ENCODE data around the gene KCTD6.

- TF ChIP-seq POLR2A (IDR thresholded peaks at IDR 0.05) (no peak), CTCF (IDR thresholded peaks at IDR 0.05) (no peak)
These were observed 37.8 kb downstream of the KCTD6 start for GRCh38 chr3:58529516-58530353.
